SW 1271 (cell line): ENCODE data around the gene RPS27.
"Not testable (repeated sequence)": the region's sequence is repeated elsewhere in the genome, so short reads cannot be mapped to it uniquely, and the experiment has no call there.

Source experiments
- DNase-seq, 2 experiments: peaks; one replicate each; lab custom pipeline; 2025; lab: John Stamatoyannopoulos, UW

RPS27 gene

DNA sequence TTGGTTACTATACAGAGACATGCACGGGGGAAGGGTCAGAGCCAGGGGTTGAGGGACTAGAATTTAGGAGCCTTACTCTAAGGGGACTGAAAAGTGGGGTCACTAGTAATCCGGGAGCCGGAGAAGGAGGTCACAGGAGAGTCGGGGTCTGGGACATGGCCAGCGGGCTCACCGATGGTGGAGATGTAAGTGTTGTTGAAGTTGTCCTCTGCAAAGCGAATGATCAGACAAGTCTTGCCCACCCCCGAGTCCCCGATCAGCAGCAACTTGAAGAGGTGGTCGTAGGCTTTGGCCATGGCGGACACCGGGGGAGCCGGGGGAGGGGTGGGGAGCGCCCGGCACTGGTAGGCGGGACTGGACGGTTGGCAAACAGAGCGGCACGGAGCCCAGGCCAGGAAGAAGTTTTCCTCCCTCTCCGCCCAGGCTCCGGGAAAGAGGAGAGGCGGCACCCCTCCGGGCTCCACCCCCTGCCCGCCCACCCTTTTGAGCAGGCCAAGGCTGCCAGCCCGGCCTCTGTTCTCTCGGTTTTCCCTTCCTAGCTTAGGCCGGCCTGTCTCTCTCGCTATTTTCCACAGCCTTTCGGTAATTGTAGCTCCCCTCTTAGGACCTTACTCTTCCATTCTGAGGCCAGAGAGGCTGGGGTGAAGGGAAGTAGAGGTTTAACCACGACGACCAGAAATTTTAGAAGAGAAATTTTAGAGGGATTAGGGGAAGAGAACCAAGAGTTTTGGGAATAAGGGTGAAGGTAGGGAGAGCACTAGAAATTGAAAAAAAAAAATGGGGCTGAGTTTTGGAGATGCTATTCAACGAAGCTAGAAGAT lies 4.4 kb upstream of the RPS27 start, which contains the start of gene RAB13:
Gene RAB13 (minus strand): TSS at position 399 of the 821 bp plus-strand sequence. CDS start 103 bp downstream, at position 296.
- peak in 1 of 2 experiments; percentile 78 for DNase-seq

DNA sequence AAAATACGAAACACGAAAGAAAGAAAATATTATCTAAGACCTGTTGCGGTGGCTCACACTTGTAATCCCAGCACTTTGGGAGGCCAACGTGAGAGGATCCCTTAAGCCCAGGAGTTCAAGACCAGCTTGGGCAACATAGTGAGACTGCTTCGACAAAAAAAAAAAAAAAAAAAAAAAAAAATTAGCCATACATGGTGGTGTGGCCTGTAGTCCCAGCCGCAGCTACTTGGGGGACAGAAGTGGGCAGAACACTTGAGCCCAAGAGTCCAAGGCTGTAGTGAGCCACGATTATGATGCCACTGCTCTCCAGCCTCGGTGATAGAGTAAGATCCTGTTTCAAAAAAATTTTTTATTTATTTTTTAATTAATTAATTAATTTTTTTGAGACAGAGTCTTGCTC lies 2.9 kb upstream of the RPS27 start:
- no peak for DNase-seq

DNA sequence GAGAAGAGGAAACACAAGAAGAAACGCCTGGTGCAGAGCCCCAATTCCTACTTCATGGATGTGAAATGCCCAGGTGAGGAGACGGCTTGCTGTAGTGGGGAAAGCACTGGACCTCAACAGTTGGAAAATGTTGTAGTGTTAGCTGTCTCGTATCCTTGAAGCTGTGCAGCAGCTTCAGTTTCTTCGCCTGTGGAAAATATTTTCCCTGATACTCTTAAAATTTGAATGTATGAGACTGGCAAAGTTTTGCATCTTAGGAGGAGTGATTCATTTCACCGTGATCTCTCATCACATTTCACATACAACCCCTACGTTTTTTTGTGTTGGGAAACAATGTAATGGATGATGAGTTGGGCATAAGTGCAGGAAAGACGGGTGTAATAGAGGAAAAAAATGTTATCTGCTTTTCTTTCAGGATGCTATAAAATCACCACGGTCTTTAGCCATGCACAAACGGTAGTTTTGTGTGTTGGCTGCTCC lies 629 bp downstream of the RPS27 start:
- no peak for DNase-seq

- DNase-seq: no peak
These were observed 1.2 kb downstream of the RPS27 start for GRCh38 chr1:153991806-153992205.

GRCh38 chr1:153995202-153995601 lies 4.6 kb downstream of the RPS27 start:
- no peak for DNase-seq

- DNase-seq: no peak
These were observed 5.1 kb downstream of the RPS27 start for GRCh38 chr1:153995640-153996039.

DNA sequence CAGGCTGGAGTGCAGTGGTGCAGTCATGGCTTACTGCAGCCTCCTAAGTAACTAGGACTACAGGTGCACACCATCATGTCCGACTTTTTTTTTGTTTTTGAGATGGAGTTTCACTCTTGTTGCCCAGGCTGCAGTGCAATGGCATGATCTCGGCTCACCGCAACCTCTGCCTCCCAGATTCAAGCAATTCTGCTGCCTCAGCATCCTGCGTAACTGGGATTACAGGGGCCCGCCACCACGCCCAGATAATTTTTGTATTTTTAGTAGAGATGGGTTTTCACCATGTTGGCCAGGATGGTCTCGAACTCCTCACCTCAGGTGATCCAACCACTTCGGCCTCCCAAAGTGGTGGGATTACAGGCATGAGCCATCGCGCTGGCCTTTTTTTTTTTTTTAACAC lies 6.3 kb downstream of the RPS27 start:
- DNase-seq: not testable (repeated sequence)

GRCh38 chr1:154000420-154000819 lies 9.9 kb downstream of the RPS27 start:
- no peak for DNase-seq

DNA sequence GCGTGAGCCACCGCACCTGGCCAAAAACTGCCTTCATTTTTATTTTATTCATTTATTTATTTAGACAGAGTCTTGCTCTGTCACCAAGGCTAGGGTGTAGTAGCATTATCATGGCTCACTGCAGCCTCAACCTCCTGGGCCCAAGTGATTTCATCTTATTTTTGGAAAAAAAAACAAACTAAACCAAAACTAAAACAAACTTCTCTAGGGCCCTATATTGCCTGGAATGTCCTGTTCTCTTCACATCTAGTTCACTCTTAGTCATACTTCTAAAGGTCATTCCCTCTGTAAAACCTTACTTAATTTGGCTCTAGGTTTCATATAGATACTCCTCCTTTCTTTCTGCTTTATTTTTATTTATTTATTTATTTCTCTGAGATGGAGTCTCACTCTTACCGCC lies 15.6 kb downstream of the RPS27 start:
- no peak for DNase-seq

GRCh38 chr1:154012129-154012528 lies 21.6 kb downstream of the RPS27 start:
- DNase-seq: no peak

DNA sequence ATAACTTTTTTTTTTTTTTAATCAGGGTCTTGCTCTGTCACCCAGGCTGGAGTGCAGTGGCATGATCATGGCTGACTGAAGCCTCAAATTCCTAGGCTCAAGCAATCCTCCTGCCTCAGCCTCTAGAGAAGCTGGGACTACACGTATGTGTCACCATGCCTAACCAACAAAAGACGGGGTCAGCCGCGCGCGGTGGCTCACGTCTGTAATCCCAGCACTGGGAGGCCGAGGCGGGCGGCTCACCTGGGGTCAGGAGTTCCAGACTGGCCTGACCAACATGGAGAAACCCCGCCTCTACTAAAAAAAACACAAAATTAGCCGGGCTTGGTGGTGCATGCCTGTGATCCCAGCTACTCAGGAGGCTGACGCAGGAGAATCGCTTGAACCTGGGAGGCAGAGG lies 22.0 kb downstream of the RPS27 start:
- DNase-seq: not testable (repeated sequence)

DNA sequence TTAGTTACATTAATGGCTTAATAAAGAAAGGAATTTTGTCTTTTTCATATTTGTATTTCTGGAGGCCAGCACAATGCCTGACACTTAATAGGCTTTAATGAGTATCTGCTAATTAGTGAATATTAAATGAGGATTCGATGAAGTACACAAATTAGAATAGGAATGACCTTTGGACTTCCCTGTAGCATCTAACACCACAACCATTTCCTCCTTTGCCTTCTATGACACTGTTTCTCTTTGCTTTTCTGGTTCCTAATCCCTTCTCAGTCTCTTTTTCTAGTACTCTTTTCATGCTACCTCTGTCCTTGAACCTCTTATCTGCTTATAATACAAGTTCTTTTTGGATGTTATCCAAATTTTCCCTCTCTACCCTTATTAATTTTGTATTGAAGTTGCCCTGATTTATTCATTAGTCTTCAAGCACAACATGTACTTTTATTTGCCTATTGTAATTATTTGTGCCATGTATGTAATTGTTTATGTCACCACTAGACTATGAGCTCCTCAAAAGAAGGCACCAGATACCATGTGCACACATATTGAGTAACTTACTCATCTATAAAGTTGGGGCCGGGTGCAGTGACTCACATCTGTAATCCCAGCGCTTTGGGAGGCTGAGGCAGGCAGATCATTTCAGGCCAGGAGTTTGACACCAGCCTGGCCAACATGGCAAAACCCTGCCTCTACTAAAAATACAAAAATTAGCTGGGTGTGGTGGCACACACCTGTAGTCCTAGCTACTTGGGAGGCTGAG lies 23.8 kb downstream of the RPS27 start:
- no peak for DNase-seq

DNA sequence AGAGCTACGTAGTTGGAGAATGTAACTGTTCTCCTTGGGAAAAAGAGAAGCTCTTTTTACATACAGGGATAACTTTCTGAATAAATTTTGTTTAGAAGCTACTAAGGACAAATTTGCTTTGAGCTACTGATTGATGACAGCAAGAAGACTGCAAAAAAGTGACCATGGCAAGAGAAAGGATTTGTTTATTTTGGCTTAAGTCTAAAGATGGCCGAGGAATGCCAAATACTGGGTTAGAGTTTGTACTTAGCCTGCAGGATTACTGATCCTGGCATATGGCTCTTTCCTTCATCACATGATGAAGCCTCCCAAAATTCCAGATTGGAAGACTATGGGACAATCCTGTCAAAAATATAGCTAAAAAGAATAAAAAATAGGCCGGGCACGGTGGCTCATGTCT lies 28.7 kb downstream of the RPS27 start:
- DNase-seq: no peak

GRCh38 chr1:154019940-154020339 lies 29.4 kb downstream of the RPS27 start:
- DNase-seq: no peak

- not testable (repeated sequence) for DNase-seq
These were observed 43.1 kb downstream of the RPS27 start for GRCh38 chr1:154033697-154034096.
